GM19463 (cell line): ENCODE data around the gene UGGT1.
A peak's percentile ranks its signal among the peaks of the same experiment; 100 is the strongest.

ENCODE experiments used
- ATAC-seq: cut with Tn5 transposase; IDR thresholded peaks from one replicate; pipeline ENCODE4 v1.9.1; 2021; ENCODE audit warnings: mild to moderate bottlenecking, moderate library complexity; ENCODE audit not compliant: unreplicated experiment

The UGGT1 gene

GRCh38 chr2:128090945-128091725, at the start of gene UGGT1:
Gene UGGT1, plus strand, starts transcription at chr2:128091200. Its CDS starts 158 bp downstream, at chr2:128091358.
- ATAC-seq, result peak; percentile 94

GRCh38 chr2:128041561-128041960, 49.4 kb upstream of the UGGT1 start:
- ATAC-seq, result no peak

- no peak for ATAC-seq
Measured at GRCh38 chr2:128043041-128043440, 48.0 kb upstream of the UGGT1 start.

GRCh38 chr2:128053331-128053730, 37.7 kb upstream of the UGGT1 start:
- ATAC-seq, result no peak

GRCh38 chr2:128054104-128054885, 36.7 kb upstream of the UGGT1 start:
- ATAC-seq, result no peak

GRCh38 chr2:128057334-128057733, 33.7 kb upstream of the UGGT1 start:
- ATAC-seq, result no peak

- ATAC-seq, result no peak
Measured at GRCh38 chr2:128058114-128058513, 32.9 kb upstream of the UGGT1 start.

- ATAC-seq, result no peak
Measured at GRCh38 chr2:128062571-128062970, 28.4 kb upstream of the UGGT1 start.

- ATAC-seq, result no peak
Measured at GRCh38 chr2:128064353-128064752, 26.6 kb upstream of the UGGT1 start.

- ATAC-seq, result no peak
Measured at GRCh38 chr2:128069769-128070168, 21.2 kb upstream of the UGGT1 start.

- ATAC-seq, result no peak
Measured at GRCh38 chr2:128073278-128073677, 17.7 kb upstream of the UGGT1 start.

- ATAC-seq, result no peak
Measured at GRCh38 chr2:128076461-128077106, 14.4 kb upstream of the UGGT1 start.

GRCh38 chr2:128084757-128085156, 6.2 kb upstream of the UGGT1 start:
- ATAC-seq, result no peak

GRCh38 chr2:128086244-128086643, 4.8 kb upstream of the UGGT1 start:
- no peak for ATAC-seq

GRCh38 chr2:128090575-128090944, 440 bp upstream of the UGGT1 start:
- ATAC-seq, result no peak

GRCh38 chr2:128091726-128092080, 703 bp downstream of the UGGT1 start:
- ATAC-seq, result no peak

GRCh38 chr2:128092656-128093055, 1.7 kb downstream of the UGGT1 start:
- no peak for ATAC-seq

GRCh38 chr2:128093762-128094161, 2.8 kb downstream of the UGGT1 start:
- no peak for ATAC-seq

GRCh38 chr2:128095201-128095600, 4.2 kb downstream of the UGGT1 start:
- ATAC-seq, result no peak

- ATAC-seq, result no peak
Measured at GRCh38 chr2:128103407-128103806, 12.4 kb downstream of the UGGT1 start.

- ATAC-seq, result no peak
Measured at GRCh38 chr2:128105072-128105471, 14.1 kb downstream of the UGGT1 start.

- no peak for ATAC-seq
Measured at GRCh38 chr2:128108166-128108565, 17.2 kb downstream of the UGGT1 start.
